Measurements from ENCODE around the gene DOCK10. TPM values are rescaled to one million over a fixed set of nuclear protein-coding genes. Genes with fewer than 3 reads are reported as not detected.

The DOCK10 gene
- polyA plus RNA-seq, 3 donors = 1.8 to 4.0 (median 2.8) TPM

DNA sequence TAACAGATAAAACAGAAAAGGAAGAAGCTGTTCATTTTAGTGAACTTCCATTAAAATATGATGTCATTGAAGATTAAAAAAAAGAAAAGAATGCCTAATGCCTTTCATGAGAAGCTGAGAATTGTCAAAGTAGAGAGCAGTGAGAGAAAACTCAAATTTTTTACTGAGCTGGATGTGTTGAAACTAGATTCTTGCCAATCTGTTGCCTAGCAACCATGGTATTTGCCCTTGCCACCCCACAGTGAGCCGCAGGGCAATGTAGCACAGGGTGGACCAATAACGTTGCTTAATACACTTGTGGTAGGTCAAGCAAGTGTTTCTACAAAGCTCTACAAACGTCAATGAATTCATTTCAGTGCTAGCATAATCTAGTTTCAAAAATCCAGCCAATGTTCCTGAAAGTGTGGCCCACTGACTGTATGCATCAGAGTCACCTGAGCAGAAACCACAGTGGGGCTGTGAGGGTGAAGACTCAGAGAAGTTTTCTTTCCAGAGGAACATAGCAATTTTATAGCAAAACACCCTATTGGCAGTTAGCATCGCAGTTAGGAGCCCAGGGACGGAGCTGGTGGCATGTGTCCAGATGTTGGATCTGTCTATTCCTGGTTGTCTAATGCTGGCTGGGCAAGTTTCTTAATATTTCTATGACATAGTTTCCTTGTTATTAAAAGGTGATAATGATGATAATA is 132.2 kb downstream of the DOCK10 start:
- whole genome bisulfite sequencing, 3 donors = 14 to 23% (median 19%) methylated on average over 5 of the region's 5 CpGs
- no peak overlapping the region for H3K27ac ChIP-seq (ENCODE audit: low read depth, low read length)

DNA sequence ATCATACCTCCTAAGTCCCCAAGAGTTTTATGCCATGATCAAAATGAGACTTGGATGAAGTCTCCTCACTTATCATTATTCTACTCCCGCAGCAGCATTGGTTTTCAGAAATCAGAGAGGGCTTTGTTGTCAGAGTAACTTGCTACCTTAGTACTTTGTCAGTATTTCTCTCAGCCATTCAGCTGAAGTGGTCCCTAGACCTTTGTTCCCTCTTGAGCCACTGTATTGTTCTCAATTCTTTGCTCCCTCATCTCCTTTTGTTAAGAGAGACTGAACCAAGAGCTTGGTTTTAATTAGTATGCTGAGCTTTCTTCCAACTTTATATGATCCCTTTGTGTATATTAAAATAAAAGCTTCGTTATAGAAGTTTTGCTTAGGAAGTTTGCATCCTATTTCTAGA is 133.4 kb downstream of the DOCK10 start:
- WGBS, 3 donors = 59 to 84% (median 75%) methylated on average over 2 of the region's 2 CpGs

DNA sequence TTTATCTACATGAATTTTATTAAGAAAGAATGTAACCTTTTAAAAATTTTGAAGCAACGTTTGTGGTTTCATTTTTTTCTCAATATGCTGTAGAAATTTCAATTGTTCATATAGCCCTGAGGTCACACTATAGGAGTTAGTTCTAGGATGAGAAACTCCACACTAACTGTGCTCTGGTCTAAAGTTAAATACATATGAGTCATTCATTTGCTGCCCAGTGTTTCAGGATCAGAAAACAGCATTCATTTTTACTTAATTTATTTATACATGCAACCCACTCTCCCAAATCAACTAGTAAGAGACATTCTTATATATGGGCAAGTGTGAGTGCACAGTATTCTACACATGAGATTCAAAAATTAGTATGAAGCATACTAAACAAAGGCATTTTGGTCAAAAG is 137.9 kb downstream of the DOCK10 start:
- H3K27ac ChIP-seq (ENCODE audit: low read depth, low read length) = no peak overlapping the region
- 36 to 53% (median 40%) methylated on average over 1 of the region's 1 CpG for WGBS, 3 donors

More for the DNA sequence above, 133.4 kb downstream of the DOCK10 start:
- no peak overlapping the region for H3K27ac ChIP-seq (ENCODE audit: low read depth, low read length)

DNA sequence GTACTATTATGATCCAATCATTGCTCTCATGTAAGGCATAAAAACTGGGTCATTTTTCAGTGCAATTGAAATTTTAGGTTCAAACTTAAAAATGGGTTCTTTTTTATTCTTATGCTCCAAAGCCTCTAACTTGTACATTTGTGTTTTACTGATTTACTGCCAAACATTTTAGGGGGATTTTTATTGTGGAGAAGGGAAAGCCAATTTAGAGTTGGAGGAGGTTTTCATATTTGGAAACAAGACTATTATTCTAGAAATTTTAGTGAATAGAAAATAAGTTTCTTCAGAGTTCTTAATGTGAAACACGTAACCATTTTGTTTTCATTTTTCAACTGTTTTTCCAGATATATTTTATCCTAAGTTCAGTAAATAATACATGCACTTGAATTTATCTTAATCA is 138.6 kb downstream of the DOCK10 start:
- no peak overlapping the region for H3K27ac ChIP-seq (ENCODE audit: low read depth, low read length)
- 72 to 89% (median 74%) methylated on average over 1 of the region's 1 CpG for WGBS, 3 donors

DNA sequence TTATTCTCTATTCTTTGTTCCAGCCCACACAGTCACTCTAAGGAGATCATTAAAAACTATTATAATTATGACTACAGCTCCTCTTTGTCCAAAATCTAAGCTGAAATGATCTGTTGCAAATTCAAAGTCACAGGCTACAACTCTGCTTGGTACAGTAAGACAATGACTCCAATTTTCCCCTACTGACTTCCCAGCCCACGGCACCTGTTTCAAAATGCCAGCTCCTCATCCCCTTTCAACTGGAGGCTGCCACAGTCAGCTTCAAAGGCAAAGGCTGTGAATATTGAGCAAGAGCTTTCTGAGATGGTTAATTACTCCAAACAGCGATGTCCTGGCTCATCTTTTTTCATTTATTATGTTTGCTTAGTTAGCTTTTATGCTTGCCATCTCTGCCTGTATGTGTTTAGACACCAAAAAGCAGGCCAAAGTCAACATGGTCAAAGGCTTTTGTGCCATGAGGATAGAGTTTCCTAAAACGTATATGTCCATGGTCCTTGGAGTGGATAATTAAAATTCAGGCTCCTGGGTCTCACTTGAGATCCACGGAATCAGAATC is 141.1 kb downstream of the DOCK10 start:
- 46 to 82% (median 70%) methylated on average over 4 of the region's 4 CpGs for WGBS, 3 donors
- H3K27ac ChIP-seq (ENCODE audit: low read depth, low read length) = no peak overlapping the region

DNA sequence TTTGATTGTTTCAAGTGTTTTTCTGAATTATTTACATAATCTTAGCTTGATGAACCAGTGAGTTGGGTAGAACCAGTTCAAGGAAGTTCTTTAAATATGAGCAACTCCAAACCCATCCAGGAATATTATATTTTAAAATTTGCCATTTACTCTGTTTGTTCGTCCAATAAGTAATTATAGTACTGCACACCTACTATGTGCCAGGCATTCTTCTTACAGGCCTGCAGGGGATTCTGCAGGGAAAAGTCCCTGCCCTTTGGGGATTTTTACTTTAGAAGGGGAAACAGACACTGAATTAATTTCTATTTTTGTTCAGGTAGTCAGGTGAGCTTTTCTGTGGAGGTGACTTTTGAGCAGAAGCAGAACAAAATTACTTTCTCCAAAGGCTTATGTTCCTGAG is 146.9 kb downstream of the DOCK10 start:
- no peak overlapping the region for H3K27ac ChIP-seq (ENCODE audit: low read depth, low read length)
- 56 to 100% (median 91%) methylated on average over 1 of the region's 1 CpG for WGBS, 3 donors

DNA sequence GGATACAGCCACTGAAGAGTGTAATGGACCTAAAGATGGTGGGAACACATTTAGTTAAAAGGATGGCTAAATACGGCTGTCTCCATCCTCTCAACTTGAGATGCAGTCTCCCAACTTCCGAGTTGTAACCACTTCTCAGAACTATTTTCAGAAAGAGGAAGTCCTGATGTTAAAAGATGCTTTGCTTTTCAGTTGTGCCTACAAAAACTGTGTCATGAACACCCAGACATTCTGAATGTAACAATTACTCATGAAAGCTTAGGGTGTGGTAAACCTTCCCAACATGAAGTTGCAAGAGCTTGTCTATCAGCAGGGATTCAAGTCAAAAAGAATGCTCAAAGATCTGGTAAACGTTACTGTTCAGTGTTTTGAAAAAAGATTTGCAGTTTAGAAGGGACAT is 147.9 kb downstream of the DOCK10 start:
- no peak overlapping the region for H3K27ac ChIP-seq (ENCODE audit: low read depth, low read length)
- 41 to 63% (median 42%) methylated on average over 3 of the region's 3 CpGs for WGBS, 3 donors

DNA sequence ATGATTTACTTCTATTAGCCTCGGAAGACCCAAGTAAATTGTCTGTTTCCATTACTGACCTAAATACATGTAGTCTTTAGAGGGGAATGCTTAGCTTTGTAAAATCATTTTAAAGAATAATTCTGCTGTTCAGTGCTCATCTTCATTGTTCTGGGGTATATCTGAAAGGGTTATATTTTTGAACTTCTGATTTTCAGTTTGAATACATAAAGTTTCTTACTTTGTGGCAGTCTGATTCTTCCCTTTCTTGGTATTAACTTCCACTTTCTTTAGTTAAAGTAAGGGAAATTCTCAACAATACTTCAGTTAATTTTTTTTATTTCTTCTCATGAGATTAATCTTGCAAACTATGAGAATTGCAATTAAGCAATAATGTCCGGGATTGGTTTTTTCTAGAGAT is 148.4 kb downstream of the DOCK10 start:
- 66 to 75% (median 66%) methylated on average over 2 of the region's 2 CpGs for WGBS, 3 donors
- no peak overlapping the region for H3K27ac ChIP-seq (ENCODE audit: low read depth, low read length)

DNA sequence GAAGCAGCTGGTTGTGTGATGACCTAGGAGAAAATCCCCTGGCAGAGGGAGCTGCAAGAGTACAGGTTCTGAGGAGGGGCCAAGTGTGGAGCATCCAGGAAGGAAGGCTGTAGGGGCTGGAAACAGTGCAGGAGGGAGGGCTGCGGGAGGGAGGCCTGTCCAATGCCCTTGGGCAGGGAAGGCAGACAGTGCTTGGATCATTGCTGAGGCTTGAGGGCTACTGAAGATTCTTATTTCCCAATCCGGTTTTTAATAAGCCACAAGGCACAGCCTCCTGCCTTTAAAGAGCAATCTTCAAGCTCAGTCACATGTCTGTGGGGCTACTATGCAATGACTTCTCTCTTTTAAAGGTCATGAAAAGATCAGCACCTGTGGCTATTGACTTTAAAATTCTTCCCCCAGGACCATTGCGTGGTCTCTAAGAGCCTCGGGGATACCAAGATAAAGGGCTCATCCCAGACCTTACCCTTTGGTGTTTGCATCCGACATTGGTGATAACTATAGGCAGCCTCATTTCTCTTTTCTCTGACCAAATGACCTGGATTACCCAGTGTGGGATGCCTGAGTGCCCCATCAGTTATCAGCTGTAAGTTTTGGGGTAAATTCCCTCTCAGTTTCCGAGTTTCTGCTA is 149.6 kb downstream of the DOCK10 start:
- WGBS, 3 donors = 59 to 81% (median 76%) methylated on average over 6 of the region's 6 CpGs
- H3K27ac ChIP-seq (ENCODE audit: low read depth, low read length) = no peak overlapping the region

DNA sequence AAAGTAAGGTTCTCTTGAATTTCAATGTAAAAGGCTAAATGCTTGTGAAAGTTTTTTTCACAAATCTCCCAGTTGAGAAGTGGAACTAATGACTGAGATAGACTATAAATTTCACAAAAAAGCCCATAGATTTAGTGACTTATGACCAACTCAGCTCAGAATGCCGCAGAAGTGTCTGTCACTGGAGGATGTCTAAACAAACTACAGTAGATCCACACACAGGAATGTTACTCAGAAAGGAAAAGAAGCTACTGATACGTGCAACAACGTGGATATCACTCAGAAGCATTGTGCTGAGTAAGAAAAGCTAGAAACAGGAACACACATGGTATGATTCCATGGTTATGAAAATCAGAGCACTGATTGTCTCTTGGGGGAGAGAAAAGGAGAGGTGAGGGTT is 151.9 kb downstream of the DOCK10 start:
- 63 to 74% (median 66%) methylated on average over 3 of the region's 3 CpGs for WGBS, 3 donors
- H3K27ac ChIP-seq (ENCODE audit: low read depth, low read length) = no peak overlapping the region

DNA sequence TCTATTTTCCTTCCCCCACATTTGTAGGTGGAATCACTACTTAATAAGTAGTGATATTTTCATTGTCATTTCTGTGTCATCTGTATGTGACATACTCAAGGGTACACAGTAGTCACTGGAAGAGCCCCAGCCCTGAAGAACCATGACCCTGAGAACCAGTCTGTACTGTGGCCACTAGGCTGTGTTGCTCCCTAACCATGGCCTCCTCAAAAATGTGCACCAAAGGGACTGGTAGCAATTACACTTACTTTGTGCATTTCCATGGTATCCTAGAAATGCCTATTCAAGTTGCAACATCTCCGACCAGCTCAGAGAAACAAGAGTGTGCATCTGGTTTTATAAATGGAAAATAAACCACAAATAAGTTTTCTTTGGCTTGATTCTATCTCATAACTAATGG is 155.1 kb downstream of the DOCK10 start:
- WGBS, 3 donors = 72 to 78% (median 72%) methylated on average over 1 of the region's 1 CpG
- H3K27ac ChIP-seq (ENCODE audit: low read depth, low read length) = no peak overlapping the region

DNA sequence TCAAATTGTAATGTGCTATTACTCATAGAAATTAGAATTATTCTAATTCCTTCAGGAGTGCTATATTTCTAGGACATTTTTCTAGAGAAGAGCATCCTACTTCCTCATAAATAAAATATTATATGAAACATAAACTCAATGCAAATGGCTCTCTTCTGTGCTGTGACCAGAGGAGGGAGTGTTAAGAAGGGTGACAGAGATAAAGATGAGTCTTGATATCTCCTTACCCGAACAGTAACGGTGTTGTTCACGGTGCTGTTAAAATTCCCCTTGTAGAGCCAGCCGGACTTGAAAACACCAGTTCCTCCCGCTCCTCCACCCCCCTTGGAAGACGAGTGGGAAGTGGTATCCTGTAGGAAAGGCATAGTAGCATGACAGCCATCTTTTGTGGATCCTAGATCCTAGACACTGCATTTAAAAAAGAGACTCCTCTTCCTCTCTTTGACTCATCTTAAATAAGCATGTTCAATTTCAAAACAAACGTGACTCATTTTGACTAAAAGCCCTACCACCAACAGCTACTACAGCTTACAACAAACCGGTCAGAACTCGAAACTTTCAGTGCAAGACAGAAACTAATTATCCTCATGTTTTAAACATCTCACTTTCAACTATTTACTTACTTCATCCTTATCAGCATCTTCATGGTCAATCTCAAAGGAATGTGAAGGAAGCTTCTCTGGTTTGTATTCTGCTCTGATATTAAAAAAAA is 156.3 kb downstream of the DOCK10 start:
- H3K27ac ChIP-seq (ENCODE audit: low read depth, low read length) = no peak overlapping the region
- WGBS, 3 donors = 65 to 79% (median 67%) methylated on average over 9 of the region's 9 CpGs

DNA sequence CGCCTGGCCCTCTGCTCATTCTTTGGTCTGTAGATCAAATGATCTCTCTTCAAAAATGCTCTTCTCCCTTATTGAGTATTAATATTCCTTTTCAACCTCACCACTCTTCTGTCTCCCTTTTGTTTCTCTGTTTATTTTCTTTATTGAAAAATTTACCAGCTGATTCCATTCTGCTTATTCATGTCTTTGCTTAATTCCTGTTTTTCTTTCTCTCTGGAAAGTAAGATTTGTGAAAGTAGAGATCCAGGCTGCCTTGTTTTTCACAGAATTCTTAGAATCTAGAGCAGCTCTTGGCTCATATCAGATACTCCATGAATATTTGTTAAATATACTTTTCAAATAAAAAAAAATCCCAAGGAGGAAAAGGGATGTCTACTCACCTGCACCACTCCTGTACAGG is 157.0 kb downstream of the DOCK10 start:
- 100% methylated on average over 1 of the region's 1 CpG for WGBS, 3 donors
- H3K27ac ChIP-seq (ENCODE audit: low read depth, low read length) = no peak overlapping the region

DNA sequence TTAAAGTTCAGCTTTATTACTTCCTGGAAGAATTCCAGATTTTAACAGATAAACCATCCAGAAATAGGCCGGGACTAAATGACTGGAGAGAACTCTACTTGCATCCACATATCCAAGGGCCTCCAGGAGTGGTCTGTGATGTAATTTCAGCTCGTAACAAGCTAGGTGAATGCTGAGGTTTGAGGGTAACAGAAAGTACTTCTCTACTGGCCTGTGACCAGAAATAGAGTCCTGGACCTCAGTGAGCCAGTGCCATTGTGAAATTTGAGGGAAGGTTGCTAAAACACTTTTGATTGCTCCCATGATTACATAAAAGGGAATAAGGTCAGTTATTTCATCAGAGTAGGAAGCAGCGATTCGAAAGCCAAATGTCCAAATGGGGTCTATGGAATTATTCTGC is 158.1 kb downstream of the DOCK10 start:
- H3K27ac ChIP-seq (ENCODE audit: low read depth, low read length) = no peak overlapping the region
- 31 to 69% (median 33%) methylated on average over 4 of the region's 4 CpGs for WGBS, 3 donors

DNA sequence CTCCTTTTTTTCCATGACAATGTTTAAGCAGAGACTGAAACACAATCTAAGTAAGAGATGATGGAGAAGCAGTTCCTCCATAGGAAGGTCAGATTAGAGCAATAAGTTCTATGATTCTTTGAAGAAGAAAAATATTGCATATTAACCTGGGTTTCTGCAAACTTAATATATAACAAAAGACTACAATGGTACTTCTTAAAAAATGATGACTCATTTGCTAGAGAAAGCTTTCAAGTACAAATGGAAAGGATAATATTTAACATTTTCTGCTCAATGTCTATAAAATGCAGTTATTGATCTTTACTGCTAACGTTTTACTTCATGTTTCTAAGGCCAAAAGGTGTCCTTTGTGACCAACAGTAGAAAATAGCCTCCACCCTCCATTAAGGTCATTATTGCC is 158.6 kb downstream of the DOCK10 start:
- WGBS, 3 donors = 24 to 73% (median 62%) methylated on average over 1 of the region's 1 CpG
- no peak overlapping the region for H3K27ac ChIP-seq (ENCODE audit: low read depth, low read length)

DNA sequence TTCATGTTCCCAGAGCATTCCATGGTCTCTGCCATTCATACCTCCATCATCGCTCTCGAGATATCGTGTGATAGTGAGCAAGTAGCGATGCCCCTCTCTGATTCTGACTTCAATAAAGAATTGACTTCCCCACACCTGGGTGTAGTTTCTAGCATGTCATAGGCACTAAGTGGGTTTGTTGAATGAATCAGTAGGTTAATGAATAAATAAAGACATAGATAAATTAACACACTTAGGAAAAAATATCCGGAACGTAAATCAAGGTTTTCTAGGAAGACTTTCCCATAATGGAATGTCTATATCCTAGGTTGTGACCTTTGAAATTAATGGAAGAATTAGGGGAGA is 159.1 kb downstream of the DOCK10 start:
- WGBS, 3 donors = 85 to 99% (median 97%) methylated on average over 6 of the region's 6 CpGs
- no peak overlapping the region for H3K27ac ChIP-seq (ENCODE audit: low read depth, low read length)

DNA sequence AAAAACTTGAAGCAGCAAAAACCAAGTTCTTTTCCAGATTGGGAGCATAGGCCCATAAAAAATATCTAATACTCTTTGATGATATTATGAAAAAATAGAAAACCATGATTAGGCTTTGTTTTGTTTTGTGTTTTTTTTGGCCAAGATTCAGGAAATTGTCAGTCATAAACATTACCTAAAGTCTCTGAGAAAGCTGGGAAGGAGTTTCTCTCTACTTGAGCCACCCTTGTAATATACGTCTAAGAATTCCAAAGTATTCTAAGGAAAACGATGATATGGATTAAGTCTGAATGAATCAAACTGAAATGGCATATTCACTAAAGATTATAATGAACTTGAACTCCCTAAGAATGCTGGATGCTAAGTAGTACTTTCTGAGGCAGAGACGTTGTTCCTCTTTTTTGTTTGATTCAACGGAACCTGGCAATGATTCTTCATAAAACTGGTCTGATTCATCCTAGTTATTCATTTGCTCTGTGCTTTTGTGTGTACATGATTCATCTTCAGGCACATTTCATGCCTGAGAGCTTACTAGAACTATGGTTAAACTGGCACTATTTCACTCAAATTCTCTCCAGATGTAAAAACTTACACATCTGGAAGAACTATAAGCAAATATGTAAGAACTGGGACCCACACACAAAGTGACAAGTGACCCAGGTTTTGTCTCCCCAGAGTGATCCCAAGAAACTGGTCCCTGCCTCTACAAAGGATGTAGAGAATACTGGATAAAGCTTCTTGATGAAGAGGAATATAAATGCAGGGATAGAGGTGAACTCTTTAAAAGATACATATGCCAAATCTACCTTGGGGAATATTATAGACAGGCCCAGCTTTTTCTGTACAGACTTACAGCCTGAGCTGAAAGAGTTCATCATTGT is 159.7 kb downstream of the DOCK10 start:
- no peak overlapping the region for H3K27ac ChIP-seq (ENCODE audit: low read depth, low read length)
- WGBS, 3 donors = 46 to 62% (median 55%) methylated on average over 4 of the region's 4 CpGs

DNA sequence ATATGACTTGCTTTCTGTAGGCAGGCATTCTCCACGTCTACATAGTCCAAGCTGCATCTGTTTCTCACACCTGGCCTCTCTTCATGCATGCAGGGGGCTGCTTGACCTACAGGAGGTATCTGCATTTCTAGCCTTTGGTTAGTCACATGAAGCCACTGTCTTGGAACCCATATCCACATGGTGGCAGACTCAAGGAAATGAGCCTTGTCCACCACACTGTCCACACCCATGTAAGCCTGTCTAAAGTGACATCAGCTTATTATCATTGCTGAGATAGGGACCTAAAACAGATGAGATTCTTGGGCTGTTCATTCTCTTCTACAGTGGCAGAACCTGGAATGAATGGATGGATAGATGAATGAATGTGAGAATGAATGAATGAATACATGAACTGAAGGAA is 160.4 kb downstream of the DOCK10 start:
- H3K27ac ChIP-seq (ENCODE audit: low read depth, low read length) = no peak overlapping the region
- 42 to 85% (median 80%) methylated on average over 1 of the region's 1 CpG for WGBS, 3 donors

DNA sequence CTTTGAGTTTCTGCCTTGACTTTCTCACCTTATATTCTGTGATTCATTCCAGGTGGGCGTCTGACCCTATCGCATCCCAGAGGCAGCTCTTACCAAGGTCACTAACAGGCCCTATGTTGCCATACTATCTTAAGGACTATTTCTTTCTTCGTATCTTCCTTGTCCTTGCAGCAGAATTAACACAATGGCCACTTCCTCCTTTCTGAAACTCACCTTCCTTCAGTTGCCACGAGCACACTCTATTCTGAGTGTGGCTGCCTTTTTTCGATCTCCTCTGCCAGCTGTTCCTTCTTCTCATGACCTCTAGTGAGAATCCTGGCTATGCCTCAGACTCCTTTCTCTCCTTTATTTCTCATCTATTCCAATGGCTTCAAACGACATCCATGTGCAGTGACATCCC is 165.7 kb downstream of the DOCK10 start:
- WGBS, 3 donors = 71 to 77% (median 72%) methylated on average over 6 of the region's 6 CpGs
- H3K27ac ChIP-seq (ENCODE audit: low read depth, low read length) = no peak overlapping the region

Data from adipose tissue (tissue), 3 donors.